GM18868 (cell line): ENCODE data around the gene SH3PXD2A.

Experiments
- ATAC-seq: cut with Tn5 transposase; IDR thresholded peaks from one replicate; pipeline ENCODE4 v1.9.1; 2021; ENCODE audit warnings: mild to moderate bottlenecking, moderate library complexity; ENCODE audit not compliant: unreplicated experiment

The SH3PXD2A gene

DNA sequence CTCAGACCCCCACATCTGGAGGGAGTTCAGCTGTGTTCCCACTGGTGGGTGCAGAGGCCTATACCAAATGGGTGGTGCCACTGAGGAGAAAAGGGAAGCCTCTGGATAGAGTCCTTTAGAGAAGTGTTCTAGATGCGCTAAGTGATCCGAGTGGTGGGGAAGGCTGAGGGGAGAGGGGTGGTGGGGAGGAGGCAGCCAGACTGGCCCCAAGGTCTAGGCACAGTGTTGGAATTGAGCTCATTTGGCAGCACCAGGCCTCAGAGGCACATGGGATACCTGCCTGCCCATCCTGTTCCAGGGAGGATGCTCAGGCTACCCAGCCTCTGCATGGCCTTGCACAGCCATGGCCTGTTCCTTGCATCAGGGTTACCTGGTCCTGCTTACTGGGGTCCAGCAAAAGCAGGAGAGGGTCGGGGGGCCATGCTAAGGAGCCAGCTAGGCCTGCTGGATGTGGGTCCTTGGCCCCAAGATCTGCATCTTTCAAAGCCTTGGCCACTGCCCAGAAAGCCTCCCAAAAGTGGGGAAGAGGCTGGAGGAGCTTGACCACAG lies 262.3 kb downstream of the SH3PXD2A start:
- no peak for ATAC-seq

DNA sequence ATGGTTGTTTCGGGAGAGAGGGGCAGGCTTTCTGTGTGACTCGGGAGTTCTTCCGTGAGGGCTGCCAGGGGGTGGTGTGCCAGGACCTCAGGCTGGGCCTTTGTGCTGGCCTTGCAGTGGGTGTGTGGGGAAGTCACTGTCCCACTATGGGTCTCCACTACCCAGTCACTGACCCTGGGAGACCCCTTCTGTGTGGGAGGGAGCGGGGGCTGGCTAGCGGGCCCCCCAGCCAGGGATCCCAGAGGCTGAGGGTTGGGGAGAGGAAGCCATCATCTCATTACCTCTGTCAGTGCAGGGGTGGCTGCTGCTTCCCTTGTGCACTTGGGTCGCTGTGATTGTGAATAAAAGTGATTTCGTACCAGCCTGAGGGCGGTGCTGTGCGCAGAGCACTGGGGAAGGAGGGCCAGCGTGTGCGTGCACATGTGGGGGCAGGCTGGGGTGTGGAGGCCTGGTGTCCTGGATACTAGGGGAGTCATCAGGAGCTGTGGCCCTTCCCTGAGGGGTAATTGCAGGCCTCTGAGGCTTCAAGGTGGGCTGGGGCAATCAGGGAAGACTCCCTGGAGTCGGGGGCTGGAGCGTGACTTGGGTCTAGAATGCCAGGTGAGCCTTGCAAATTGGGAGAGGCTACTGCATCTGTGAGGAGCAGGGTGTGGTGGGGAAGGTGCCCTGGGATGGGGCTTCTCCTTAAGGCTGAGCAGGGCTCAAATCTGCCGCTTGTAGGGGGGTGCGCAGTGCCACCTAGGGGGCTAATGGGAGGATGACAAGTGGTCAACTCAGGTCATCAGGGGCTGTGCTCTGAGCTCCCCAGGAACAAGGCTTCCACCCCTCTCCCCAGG lies 263.0 kb downstream of the SH3PXD2A start:
- peak; percentile 74 for ATAC-seq

DNA sequence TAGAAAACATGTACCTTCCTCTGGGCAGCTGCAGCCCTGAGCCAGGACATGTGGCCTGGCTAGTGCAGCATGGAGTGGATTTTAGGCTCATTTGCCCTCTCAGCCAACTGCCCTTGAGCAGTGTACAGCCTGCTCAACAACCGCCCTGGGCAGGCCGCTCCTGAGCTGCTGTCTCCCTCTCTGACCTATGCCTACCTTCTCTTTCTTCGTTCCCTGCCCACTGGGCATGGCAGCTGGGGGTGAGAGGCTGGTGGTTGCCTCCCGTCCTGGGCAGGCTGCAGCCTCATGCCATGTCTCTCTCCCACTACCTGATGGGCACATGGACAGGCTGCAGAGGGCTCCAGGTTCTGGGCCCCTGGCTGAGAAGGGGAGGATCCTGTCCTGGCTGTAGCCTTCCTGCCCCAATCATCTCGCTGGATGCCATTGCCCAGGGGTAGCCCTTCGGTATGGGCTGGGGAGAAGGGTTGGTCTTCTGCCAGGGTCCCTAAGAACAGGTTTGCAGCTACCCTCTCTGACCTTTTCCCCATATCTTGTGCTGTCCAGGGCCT lies 264.6 kb downstream of the SH3PXD2A start:
- no peak for ATAC-seq

DNA sequence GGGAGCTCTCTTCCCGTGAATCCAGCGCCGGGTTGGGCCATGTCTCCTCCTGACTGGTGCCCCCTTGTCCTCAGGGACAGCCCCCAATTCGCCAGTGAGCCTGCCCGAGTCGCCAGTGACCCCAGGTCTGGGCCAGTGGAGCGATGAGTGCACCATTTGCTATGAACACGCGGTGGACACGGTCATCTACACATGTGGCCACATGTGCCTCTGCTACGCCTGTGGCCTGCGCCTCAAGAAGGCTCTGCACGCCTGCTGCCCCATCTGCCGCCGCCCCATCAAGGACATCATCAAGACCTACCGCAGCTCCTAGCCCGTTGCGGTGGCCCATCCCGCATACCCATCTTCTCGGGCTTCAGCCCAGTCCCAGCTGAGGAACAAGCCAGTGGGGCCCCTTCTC lies 265.3 kb downstream of the SH3PXD2A start:
- no peak for ATAC-seq

DNA sequence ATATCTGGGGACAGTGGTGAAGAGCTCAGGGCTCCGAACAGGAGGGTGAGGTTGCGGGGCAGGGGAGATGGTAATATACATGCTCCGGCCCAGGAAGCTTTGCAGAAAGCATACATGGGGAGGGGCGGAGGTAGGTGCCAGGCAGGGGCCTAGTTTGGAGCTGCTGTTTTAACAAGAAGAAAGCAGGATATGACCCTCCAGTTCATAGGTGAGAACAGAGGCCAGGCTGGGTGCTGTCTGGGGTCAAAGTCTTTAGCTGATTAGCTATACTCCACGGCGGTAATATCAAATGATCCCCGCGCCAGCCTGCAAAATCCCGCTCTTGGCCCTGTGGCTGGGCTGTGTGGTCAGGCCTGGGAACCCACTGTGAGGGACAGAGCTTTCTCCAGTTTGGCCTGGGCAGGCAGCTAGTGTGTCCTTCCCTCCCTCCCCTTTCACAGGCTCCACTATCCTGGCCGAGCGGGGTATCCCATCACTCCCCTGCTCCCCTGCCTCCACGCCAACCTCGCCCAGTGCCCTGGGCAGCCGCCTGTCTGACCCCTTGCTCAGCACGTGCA lies 266.2 kb downstream of the SH3PXD2A start:
- ATAC-seq = no peak

DNA sequence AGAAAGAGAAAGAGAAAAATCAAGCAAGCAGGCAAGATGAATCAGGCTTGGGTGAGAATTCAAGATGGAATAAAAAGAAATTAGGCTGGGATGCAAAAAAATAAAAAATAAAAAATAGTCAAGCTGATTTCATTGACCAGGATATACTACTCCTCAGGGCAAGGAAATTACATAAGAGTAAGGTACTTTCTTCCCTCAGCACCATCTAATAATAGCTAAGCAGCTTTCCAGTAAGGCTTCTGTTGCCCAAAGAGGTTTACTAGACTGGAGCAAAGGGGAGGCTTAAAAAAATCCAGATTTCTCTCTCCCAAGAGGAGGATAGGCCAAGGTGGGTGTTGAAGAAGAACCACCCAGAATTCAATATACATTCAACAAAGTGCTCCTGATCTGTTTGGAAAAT lies 268.3 kb downstream of the SH3PXD2A start:
- ATAC-seq = no peak

DNA sequence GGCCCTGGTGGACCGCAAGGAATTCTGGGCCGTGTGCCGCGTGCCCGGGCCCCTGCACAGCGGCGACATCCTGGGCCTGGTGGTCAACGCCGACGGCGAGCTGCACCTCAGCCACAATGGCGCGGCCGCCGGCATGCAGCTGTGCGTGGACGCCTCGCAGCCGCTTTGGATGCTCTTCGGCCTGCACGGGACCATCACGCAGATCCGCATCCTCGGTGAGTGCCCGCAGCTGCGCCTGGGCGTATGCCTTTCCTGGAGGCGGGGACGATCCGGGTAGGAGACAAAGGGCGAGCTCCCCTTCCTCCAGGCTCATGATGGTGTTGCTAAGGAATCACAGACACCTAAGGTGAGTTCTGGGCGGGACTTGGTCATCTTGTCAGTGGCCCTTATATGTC lies 270.4 kb downstream of the SH3PXD2A start:
- ATAC-seq = no peak

DNA sequence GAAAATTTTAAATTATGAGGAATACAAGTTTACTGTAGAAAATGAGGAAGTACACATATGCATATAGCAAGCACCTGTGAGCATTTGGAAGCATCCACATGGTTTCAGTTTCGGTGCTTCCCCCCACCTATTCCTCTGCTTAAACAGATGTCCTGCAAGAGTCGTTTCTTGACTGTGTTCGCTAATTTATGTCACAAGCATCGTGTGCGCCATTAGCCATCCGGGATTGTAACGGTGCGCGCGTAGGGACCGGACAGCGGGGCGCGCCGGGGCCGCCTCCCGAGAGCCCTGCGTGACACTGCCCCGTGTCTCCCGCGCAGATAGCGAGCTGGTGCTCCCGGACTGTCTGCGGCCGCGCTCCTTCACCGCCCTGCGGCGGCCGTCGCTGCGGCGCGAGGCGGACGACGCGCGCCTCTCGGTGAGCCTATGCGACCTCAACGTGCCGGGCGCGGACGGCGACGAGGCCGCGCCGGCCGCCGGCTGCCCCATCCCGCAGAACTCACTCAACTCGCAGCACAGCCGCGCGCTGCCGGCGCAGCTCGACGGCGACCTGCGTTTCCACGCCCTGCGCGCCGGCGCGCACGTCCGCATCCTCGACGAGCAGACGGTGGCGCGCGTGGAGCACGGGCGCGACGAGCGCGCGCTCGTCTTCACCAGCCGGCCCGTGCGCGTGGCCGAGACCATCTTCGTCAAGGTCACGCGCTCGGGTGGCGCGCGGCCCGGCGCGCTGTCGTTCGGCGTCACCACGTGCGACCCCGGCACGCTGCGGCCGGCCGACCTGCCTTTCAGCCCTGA lies 271.0 kb downstream of the SH3PXD2A start:
- ATAC-seq = no peak

DNA sequence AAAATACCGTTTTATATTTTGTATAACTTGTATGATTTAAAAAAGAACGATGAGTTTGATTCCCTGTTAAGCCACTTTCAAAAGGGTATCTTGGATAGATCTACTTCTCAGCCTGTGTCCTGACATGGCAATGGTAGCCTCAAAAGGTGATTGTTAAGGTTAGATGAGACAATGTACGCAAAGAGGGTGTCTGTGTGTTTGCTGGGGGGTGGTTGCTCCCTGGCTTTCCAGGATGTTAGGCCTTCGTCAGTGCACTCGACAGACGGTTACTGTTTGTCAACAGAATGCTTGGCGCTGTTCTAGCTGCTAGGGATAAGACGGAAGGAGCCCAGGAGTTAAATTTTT lies 271.5 kb downstream of the SH3PXD2A start:
- ATAC-seq = no peak

DNA sequence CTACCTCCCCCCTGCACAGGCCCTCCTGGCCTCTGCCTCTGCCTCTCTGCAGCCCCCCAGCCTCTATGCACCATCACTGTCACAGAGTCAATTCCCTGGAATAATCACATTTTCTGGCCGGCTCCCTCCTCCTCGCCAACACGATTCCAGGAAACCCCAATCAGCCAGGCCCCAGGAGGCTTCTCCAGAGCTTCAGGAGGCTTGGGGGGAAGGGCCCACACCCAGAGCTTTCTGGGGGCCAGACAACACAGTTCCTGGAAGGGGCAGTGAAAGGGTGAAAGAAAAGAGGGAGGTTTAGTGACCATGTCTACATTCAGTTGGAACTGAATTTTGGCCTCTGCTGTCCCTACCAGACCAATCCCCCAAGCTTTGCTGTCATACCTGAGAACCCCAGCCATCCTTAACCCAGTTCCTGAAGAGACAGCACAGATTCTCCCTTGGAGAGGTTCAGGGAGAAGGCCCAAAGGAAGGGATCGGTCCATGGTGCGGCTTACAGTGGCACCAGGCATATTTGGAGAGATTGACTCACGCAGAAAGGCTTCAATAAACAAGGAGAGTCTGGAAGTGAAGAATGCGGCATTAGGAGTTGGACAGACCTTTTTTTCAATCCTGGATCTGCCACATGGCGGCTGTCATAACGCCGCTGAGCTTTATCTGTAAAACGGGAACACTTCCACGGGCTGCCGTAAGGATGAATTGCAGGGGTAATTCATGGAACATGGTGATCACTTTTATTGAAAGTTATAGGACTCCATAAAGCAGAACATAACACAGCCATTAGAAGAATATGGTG lies 272.8 kb downstream of the SH3PXD2A start:
- ATAC-seq = no peak

DNA sequence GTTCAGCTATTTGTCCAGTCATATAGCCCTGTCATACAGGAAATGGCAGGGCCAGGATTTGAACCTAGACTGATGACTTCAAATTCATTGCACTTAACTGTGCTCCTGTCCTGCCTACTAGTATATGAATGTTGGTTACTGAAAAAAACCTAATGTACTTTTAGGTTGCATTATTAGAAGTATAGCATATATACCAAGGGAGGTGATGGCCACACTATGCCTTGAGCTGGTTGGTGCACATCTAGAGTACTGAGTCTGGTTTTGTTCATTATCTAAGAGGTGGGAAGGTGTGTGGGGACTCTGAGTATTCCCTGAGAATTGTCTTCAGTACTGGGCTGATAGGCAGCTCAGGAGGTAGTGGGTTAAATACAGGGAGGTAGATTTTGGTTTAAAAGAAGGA lies 273.9 kb downstream of the SH3PXD2A start:
- no peak for ATAC-seq

DNA sequence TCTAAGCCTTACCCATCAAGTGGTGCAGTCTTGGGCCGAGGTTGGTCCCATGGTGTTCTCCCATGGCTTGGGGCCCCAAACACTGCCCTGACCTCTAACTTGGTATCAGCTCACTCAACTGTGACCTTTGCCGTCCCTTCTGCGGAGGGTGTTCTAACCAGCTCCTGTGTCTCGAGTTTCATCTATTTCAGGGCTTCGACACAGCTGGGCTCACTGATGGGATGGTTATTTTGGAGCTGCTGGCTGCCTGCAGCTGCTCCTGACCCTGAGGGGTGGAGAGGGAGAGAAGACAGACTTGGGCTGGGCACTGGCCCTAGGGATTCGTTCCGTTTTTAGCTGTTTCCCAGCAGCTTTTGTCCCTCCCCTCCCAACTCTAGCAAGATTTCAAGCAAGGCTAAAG lies 274.9 kb downstream of the SH3PXD2A start:
- ATAC-seq = no peak

DNA sequence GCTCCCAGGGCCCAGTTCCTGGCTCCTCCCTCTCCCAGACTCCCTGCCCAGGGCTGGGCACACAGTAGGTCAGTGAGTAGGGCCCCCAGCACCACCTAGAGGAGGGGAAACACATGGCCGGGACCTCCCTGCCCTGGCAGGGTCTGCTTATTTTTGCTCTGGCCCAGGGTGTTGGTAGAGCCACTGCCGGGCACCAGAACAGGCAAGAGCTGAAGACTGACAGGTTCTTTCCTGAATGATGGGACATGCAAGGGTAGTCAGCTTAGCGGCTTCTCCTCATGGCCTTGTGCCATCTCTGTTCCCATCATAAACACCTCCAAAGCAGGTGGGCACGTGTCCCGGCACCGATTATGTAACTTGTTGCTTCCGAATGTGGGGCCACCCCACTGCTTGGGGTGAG lies 275.4 kb downstream of the SH3PXD2A start:
- ATAC-seq = no peak

DNA sequence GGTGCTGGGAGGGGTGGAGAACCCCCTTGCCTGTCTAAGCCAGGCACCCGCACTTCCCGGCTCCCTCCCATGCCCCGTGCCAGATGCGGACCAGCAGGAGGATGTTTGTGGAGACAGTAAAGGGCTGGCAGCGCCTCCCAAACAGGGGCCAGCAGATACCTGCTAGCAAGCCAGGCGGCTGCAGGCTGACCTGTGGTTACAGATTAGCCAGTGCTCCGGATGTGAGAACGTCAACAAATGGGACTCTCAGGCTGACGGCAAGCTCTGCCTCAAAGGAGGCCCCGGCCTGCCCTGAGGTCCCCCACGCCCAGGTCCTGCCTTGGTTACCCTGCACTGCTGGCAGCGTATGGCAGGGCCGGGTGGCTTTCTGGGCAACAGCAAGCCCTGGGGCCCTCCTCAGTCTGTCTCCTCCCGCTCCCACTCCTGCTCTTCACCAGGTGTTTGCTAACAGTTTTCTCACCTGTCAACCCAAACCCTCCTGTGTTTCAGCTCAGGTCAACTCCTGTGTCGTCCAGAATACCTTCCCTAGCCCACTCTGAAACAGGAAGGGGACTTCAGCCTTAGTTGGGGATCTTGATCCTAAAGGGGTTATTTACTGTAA lies 276.5 kb downstream of the SH3PXD2A start:
- ATAC-seq = no peak

DNA sequence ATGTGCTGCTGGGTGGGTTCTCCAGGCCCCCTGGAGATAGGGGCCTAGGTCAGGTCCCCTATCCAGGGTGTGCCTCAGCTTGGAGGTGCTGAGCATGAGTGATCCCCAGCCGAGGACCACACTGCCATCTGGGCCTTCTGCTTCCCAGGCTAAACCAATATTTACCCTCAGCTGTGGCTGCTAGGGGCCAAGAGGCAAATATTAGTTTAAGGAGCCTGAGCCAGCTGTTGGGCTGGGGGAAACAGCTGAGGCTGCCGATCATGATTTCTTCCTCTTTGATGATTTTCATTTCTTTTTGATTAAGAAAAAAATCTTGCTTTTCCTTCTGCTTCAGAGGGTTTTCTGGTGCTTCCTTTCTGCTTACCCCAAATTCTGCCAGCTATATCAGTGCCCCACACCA lies 278.5 kb downstream of the SH3PXD2A start:
- no peak for ATAC-seq

DNA sequence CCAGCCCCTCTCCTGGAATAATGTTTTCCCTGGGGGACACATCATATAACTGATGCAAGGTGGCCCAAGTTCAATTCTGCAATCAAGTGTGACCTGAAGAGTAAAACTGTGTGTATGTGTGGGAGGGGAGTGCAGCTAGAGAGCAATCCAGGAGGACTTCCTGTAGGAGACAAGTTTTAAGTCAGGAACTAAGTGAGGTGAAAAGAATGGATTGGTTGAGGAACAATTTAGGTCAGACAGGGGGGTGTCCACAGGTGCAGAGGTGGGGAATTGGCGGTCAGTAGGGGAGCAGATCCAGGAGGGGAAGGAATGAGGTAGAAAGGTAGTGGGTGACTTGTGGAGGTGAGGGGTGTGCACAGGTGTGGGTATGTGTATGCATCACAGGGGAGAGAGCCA lies 279.3 kb downstream of the SH3PXD2A start:
- ATAC-seq = no peak

DNA sequence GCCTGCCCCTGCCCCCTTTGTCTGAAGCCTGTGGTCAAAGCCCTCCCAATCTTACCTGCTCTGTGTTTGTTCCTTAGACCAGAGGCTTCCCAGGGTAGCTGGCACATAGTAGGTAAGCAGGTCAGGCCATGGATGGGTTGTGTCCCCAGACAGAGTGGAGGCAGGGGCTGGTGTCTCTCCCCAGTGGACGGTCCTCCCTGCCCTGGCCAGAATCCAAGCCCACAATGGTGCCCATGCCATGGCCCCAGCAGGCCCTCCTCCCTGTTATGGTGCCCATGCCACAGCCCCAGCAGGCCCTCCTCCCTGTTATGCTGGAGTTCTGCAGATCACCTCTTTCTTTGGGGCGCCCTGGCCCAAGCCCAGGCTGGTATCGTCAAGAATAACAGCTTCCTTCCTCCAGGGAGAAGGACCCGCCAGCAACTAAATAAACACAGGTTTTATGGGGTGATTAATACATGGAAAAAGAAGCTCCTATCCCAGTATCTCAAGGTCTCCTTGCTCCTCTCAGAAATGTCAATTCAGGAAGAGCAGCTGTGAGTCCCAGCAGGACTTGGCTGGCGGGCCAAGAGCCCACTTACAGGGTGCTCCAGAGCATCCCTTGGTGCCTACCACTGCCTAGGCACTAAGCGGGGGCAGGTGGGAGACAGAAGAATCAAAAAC lies 279.8 kb downstream of the SH3PXD2A start:
- ATAC-seq = no peak

DNA sequence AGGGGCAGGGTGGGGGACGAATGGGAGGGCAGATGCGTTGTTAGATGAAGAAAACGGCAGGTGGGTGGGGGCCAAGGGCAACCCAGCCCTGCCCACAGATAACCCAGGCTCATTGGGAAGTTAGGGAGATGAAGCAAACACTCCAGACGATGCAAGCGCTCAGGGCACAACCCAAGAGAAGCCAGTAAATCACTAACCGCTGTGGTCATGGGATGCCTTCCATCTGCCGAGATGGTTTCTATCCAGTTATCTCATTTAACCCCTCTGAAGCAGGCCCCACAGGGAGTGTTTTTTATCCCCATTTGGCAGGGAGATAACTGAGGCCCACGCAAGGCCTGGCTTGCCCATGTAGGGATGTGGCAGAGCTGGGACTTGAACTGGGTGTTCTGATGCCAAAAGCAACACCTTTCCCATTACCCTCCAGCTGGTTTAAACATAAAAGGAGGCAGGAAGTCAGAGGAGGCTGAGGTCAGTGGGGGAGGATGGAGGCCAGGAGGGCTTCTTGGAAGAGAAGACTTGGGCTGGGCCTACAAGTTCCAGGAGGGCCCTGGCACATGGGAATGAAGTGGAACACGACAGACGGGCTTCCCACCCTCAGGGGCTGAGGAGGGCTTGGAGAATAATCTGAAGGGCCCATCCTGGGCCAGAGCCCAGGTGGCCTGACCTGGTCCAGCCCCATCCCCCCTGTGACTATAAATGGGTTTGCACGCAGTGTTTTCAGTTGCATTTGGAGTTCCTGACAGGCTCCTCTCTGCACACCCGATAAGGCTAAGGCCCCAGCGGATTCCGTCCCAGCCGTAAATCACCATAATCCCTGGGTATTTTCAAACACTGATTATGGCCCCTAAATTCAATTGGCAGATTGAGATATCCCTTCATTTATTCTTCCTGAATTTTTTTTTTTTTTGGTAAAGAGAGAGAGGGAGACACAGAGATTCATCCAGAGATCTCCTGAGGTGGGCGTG lies 281.0 kb downstream of the SH3PXD2A start:
- ATAC-seq = no peak

DNA sequence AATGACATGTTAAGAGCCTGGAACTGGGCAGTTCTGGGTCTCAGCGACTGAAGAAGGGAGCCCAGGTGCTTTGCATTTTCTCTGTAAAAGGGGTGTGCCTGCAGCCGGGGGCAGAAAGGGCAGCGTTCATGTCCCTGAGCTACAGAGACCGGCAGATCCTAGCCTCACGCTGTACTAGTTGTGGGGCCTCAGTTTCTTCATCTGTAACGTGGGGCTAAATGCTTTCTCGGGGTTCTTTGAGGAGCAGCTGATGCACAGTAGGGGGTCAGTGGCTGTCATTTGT lies 282.2 kb downstream of the SH3PXD2A start:
- ATAC-seq = no peak
